Measurements from ENCODE around the gene PAFAH1B1.
"Not testable (repeated sequence)": the region's sequence is repeated elsewhere in the genome, so short reads cannot be mapped to it uniquely, and the experiment has no call there.

The PAFAH1B1 gene

GRCh38 chr17:2560658-2561057 lies 32.8 kb upstream of the PAFAH1B1 start:
- TF ChIP-seq, protein P1, sequence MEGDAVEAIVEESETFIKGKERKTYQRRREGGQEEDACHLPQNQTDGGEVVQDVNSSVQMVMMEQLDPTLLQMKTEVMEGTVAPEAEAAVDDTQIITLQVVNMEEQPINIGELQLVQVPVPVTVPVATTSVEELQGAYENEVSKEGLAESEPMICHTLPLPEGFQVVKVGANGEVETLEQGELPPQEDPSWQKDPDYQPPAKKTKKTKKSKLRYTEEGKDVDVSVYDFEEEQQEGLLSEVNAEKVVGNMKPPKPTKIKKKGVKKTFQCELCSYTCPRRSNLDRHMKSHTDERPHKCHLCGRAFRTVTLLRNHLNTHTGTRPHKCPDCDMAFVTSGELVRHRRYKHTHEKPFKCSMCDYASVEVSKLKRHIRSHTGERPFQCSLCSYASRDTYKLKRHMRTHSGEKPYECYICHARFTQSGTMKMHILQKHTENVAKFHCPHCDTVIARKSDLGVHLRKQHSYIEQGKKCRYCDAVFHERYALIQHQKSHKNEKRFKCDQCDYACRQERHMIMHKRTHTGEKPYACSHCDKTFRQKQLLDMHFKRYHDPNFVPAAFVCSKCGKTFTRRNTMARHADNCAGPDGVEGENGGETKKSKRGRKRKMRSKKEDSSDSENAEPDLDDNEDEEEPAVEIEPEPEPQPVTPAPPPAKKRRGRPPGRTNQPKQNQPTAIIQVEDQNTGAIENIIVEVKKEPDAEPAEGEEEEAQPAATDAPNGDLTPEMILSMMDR (IDR thresholded peaks at IDR 0.05; ENCODE audit: low read depth, low read length): no peak
- DNase-seq (ENCODE audit: extremely low read depth, low read depth): no peak

- TF ChIP-seq, protein P1 (IDR thresholded peaks at IDR 0.05; ENCODE audit: low read depth, low read length): no peak
- DNase-seq (ENCODE audit: extremely low read depth, low read depth): no peak
Observed at GRCh38 chr17:2562162-2562858, 31.1 kb upstream of the PAFAH1B1 start.

DNA sequence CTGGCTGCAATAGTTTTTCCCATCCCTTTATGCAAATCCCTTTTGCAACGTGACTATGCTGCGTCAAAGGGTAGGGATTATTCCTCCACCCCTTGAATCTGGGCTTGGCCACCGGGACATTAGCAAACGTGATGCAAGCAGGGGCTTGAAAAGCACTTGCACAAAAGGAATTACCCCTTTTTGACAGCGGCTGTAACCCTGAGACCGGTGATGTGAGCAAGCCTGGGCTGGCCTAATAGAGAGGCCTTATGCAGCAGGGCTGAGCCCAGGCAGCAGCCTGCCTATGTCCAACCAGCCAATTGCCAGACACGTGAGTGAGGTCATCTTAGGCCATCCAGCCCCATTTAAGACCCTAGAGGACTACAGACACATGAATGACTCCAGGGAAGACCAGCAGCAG lies 30.4 kb upstream of the PAFAH1B1 start:
- DNase-seq (ENCODE audit: extremely low read depth, low read depth): no peak
- TF ChIP-seq, protein P1 (IDR thresholded peaks at IDR 0.05; ENCODE audit: low read depth, low read length): no peak

DNA sequence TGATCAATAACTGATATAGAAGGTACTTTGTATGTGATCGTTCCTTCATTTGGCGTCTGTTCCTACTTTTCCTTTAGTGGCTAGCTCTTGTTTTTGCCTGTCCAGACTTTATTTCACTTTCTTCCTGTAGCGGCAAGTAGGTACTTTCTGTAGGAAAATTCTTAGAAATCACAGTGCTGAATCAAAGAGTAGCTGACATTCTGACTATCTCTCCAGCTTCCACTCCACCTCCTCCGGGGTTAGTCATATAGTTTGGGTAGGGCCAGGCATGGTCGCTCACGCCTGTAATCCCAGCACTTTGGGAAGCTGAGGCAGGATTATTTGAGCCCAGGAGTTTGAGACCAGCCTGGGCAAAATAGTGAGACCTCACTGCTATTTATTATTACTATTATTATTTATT lies 29.9 kb upstream of the PAFAH1B1 start:
- DNase-seq (ENCODE audit: extremely low read depth, low read depth): no peak
- TF ChIP-seq, protein P1 (IDR thresholded peaks at IDR 0.05; ENCODE audit: low read depth, low read length): no peak

- TF ChIP-seq, protein P1 (IDR thresholded peaks at IDR 0.05; ENCODE audit: low read depth, low read length): no peak
- DNase-seq (ENCODE audit: extremely low read depth, low read depth): no peak
Observed at GRCh38 chr17:2564877-2565276, 28.6 kb upstream of the PAFAH1B1 start.

GRCh38 chr17:2566056-2566455 lies 27.4 kb upstream of the PAFAH1B1 start:
- DNase-seq (ENCODE audit: extremely low read depth, low read depth): no peak
- TF ChIP-seq, protein P1 (IDR thresholded peaks at IDR 0.05; ENCODE audit: low read depth, low read length): no peak

GRCh38 chr17:2571523-2572303 lies 21.7 kb upstream of the PAFAH1B1 start:
- no peak for DNase-seq (ENCODE audit: extremely low read depth, low read depth)
- TF ChIP-seq, protein P1 (IDR thresholded peaks at IDR 0.05; ENCODE audit: low read depth, low read length): no peak

DNA sequence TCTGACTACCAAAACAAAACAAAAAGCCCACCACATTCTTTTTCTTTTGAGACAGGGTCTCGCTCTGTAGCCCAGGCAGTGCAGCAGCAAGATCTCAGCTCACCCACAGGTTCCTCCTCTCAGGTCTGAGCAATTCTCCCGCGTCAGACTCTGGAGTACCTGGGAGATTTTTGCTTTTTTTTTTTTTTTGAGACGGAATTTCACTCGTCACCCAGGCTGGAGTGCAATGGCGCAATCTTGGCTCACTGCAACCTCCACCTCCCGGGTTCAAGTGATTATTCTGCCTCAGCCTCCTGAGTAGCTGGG lies 21.2 kb upstream of the PAFAH1B1 start:
- not testable (repeated sequence) for DNase-seq (ENCODE audit: extremely low read depth, low read depth)
